ENCODE results near the gene PTPN11. TPM values are rescaled to one million over a fixed set of nuclear protein-coding genes. Genes with fewer than 3 reads are reported as not detected.

PTPN11 gene
- total and polyA plus RNA-seq, 4 donors = 33.7 to 73.3 (median 36.4) TPM

DNA sequence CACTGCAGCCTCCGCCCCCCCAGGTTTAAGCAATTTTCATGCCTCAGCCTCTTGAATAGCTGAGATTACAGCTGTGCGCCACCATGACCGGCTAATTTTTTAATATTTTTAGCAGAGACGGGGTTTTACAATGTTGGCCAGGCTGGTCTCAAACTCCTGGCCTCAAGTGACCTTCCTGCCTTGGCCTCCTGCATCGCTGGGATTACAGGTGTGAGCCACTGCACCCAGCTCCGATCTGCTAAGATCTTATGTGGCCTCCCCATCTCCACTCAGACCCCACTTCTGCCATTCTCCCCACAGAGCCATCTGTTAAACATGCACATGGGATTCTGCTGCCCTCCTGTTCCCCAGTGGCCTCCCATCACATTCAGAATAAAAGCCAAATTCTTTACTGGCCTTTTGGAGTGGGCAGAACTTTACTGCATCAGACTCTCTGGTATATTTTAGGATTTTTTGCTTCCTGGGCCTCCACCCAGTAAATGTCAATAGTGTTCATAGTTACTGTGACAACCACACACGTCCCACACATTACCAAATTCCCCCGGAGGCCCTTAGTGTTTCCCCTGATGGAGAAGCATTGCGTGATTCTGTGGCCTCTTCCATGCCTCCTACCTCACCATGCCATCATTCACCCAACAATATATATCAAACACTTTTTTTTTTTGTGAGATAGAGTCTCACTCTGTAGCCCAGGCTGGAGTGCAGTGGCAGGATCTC is 96.3 kb downstream of the PTPN11 start (continued):
- TF ChIP-seq SP1 (IDR thresholded peaks at IDR 0.05) (no peak), EGR1 (IDR thresholded peaks at IDR 0.05; ENCODE audit: low read depth in 2 of 2) (no peak), RXRA (IDR thresholded peaks at IDR 0.05) (no peak), HNF4A (conservative IDR thresholded peaks at IDR 0.05) (no peak)

- no peaks in the 10 kb centered on the region for H3K4me1 ChIP-seq (ENCODE audit: control insufficient read depth in 4 of 4, insufficient read depth in 4 of 4, low read length in 3 of 4)
- H3K27me3 ChIP-seq (ENCODE audit: control insufficient read depth in 4 of 4, insufficient read depth in 4 of 4, low read length in 3 of 4) = no peaks in the 10 kb centered on the region
- TF ChIP-seq ATF3 (IDR thresholded peaks at IDR 0.05) = no peak
- TF ChIP-seq TAF1 (conservative IDR thresholded peaks at IDR 0.05) = no peak
- TF ChIP-seq HNF4A (conservative IDR thresholded peaks at IDR 0.05) = no peak
- no peak for TF ChIP-seq NR2F2 (IDR thresholded peaks at IDR 0.05)
- no peak for TF ChIP-seq GABPA (IDR thresholded peaks at IDR 0.05 in 1 of 2, conservative IDR thresholded peaks at IDR 0.05 in 1 of 2)
- TF ChIP-seq HNF4G (IDR thresholded peaks at IDR 0.05) = no peak
- no peak for TF ChIP-seq RAD21 (IDR thresholded peaks at IDR 0.05)
- no peak for TF ChIP-seq RXRA (IDR thresholded peaks at IDR 0.05)
- no peak for TF ChIP-seq REST (IDR thresholded peaks at IDR 0.05)
- TF ChIP-seq JUND (IDR thresholded peaks at IDR 0.05) = no peak
- TF ChIP-seq EGR1 (IDR thresholded peaks at IDR 0.05; ENCODE audit: low read depth in 2 of 2) = no peak
- no peak for TF ChIP-seq CTCF (IDR thresholded peaks at IDR 0.05; ENCODE audit: low read depth, low read length, missing input control)
- no peak for TF ChIP-seq SP1 (IDR thresholded peaks at IDR 0.05)
- no peak for TF ChIP-seq MAX (IDR thresholded peaks at IDR 0.05)
- TF ChIP-seq, protein P1, sequence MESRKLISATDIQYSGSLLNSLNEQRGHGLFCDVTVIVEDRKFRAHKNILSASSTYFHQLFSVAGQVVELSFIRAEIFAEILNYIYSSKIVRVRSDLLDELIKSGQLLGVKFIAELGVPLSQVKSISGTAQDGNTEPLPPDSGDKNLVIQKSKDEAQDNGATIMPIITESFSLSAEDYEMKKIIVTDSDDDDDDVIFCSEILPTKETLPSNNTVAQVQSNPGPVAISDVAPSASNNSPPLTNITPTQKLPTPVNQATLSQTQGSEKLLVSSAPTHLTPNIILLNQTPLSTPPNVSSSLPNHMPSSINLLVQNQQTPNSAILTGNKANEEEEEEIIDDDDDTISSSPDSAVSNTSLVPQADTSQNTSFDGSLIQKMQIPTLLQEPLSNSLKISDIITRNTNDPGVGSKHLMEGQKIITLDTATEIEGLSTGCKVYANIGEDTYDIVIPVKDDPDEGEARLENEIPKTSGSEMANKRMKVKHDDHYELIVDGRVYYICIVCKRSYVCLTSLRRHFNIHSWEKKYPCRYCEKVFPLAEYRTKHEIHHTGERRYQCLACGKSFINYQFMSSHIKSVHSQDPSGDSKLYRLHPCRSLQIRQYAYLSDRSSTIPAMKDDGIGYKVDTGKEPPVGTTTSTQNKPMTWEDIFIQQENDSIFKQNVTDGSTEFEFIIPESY (IDR thresholded peaks at IDR 0.05) = no peak
- TF ChIP-seq YY1 (IDR thresholded peaks at IDR 0.05) = no peak
- no peak for TF ChIP-seq FOXA1 (IDR thresholded peaks at IDR 0.05)
- H3K27ac ChIP-seq (ENCODE audit: low read depth in 1 of 2, low read length in 2 of 2) = no peak overlapping the region
- no peaks in the 10 kb centered on the region for H3K9me3 ChIP-seq (ENCODE audit: control insufficient read depth in 4 of 4, low read length in 3 of 4)
- peaks cover 0 to 4% (median 0%) of the 10 kb centered on the region in 4 donors for H3K36me3 ChIP-seq (ENCODE audit: control insufficient read depth in 4 of 4, insufficient read depth in 3 of 4, low read depth in 1 of 4, low read length in 3 of 4)
- no peak for DNase-seq (ENCODE audit: low spot score)
- no peak overlapping the region for H3K4me3 ChIP-seq (ENCODE audit: low read depth in 1 of 3, low read length in 3 of 3)
- H3K9ac ChIP-seq (ENCODE audit: low read depth in 1 of 2, low read length in 2 of 2) = no peak overlapping the region
- WGBS = 74% methylated on average over 5 of the region's 5 CpGs
These were observed 97.1 kb downstream of the PTPN11 start for GRCh38 chr12:112515868-112516267.

Data from liver (tissue), 9 donors.